CD4-positive, CD25-positive, alpha-beta regulatory T cell (primary cell): Measurements from ENCODE around the gene GRM5. TPM values are rescaled to one million over a fixed set of nuclear protein-coding genes. Genes with fewer than 3 reads are reported as not detected.
"Not testable (repeated sequence)": the region's sequence is repeated elsewhere in the genome, so short reads cannot be mapped to it uniquely, and the experiment has no call there.

Source experiments
- ATAC-seq, 2 donors: fragments of 150-1000 bp; cut with Tn5 transposase; one replicate each; pipeline ENCODE4 v1.10.0; 2021; ENCODE audit warnings: low read depth in 2 of 2, moderate number of reproducible peaks in 2 of 2, moderate library complexity in 1 of 2
- DNase-seq, 3 donors: peaks; one replicate each; pipeline versions ENCODE4 v3.0.0 to v3.0.0-alpha.2; 2012 to 2022; ENCODE audit warnings: mixed read lengths in 1 of 3
- H3K27ac ChIP-seq: one replicate; pipeline ENCODE4 v1.7.0; 2013; ENCODE audit warnings: mild to moderate bottlenecking, low read length; ENCODE audit not compliant: insufficient read depth, poor library complexity, severe bottlenecking
- H3K27me3 ChIP-seq: one replicate; pipeline ENCODE4 v1.7.0; 2013; ENCODE audit warnings: low read length; ENCODE audit not compliant: control insufficient read depth, insufficient read depth
- H3K36me3 ChIP-seq: one replicate; pipeline ENCODE4 v1.7.0; 2013; ENCODE audit warnings: mild to moderate bottlenecking, low read length, moderate library complexity; ENCODE audit not compliant: control insufficient read depth, insufficient read depth
- H3K4me1 ChIP-seq: 2 replicates; pipeline ENCODE4 v1.7.0; 2013; ENCODE audit warnings: mild to moderate bottlenecking, low read length; ENCODE audit not compliant: insufficient read depth, control insufficient read depth, poor library complexity, severe bottlenecking
- H3K4me3 ChIP-seq: one replicate; pipeline ENCODE4 v1.7.0; 2013; ENCODE audit warnings: low read depth, mild to moderate bottlenecking, low read length, moderate library complexity
- H3K9me3 ChIP-seq, 2 experiments: 1 replicate in 1 of 2; 2 replicates in 1 of 2; pipeline ENCODE4 v1.7.0; 2013; ENCODE audit warnings: low read length in 2 of 2, mild to moderate bottlenecking in 1 of 2, moderate library complexity in 1 of 2; ENCODE audit not compliant: control insufficient read depth in 2 of 2
- H3K27ac Mint-ChIP-seq, 3 donors: one replicate each; pipeline ENCODE4 v1.8.0; 2020 to 2022; ENCODE audit warnings: mild to moderate bottlenecking in 3 of 3, mixed read lengths in 3 of 3, moderate library complexity in 2 of 3
- H3K27me3 Mint-ChIP-seq: one replicate; pipeline ENCODE4 v1.8.0; 2022; ENCODE audit warnings: mild to moderate bottlenecking, mixed read lengths
- H3K36me3 Mint-ChIP-seq: one replicate; pipeline ENCODE4 v1.8.0; 2020; ENCODE audit warnings: mixed read lengths
- H3K4me1 Mint-ChIP-seq, 4 donors: one replicate each; pipeline ENCODE4 v1.8.0; 2020 to 2022; ENCODE audit warnings: mixed read lengths in 4 of 4, mild to moderate bottlenecking in 1 of 4
- H3K4me3 Mint-ChIP-seq, 4 donors: one replicate each; pipeline ENCODE4 v1.8.0; 2020 to 2022; ENCODE audit warnings: mild to moderate bottlenecking in 4 of 4, mixed read lengths in 4 of 4, moderate library complexity in 3 of 4
- H3K9me3 Mint-ChIP-seq, 7 donors: one replicate each; pipeline ENCODE4 v1.8.0; 2020 to 2022; ENCODE audit warnings: mixed read lengths in 7 of 7, mild to moderate bottlenecking in 3 of 7, moderate library complexity in 2 of 7
- polyA plus RNA-seq, 4 donors: library from polyadenylated mRNA; unstranded; fragments of 300-500 nt; fragmentation: Illumina TruSeq; gene quantifications; one replicate each; pipeline ENCODE4 v1.2.3, GENCODE V29; 2021
- total RNA-seq: library from RNA; stranded (reverse); gene quantifications from one replicate; pipeline ENCODE4 v1.2.3, GENCODE V29; 2022

The GRM5 gene
- total and polyA plus RNA-seq, 5 donors from 2014 or later: not detected

DNA sequence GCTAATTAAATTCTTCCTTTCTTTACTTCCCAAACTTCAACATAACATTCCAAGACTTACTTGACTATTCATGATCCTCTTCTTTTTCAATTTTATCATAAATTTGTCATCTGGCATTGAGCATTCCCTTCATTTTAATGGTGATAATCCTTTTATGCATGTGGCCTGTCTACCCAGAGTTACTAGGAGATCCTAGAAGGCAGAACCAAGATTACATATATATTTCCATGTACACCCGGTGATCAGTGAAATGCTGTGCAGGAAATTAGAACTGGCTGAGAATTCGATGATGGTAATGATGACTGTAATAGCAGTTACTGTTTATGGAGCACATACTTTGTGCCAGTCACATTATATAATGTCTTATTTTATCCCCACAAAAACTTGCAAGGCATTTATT, 104.2 kb downstream of the GRM5 start:
- not testable (repeated sequence) for ATAC-seq

GRCh38 chr11:88959857-88960256, 105.9 kb downstream of the GRM5 start:
- H3K4me3 ChIP-seq, H3K27ac ChIP-seq, H3K27me3 Mint-ChIP-seq, H3K9me3 Mint-ChIP-seq, H3K4me1 ChIP-seq, H3K9me3 ChIP-seq, H3K4me3 Mint-ChIP-seq, H3K4me1 Mint-ChIP-seq, ATAC-seq, H3K27me3 ChIP-seq, H3K36me3 Mint-ChIP-seq, DNase-seq, H3K27ac Mint-ChIP-seq, H3K36me3 ChIP-seq: not testable (repeated sequence)

More for the DNA sequence above, 104.2 kb downstream of the GRM5 start:
- H3K9me3 ChIP-seq, H3K4me1 ChIP-seq, H3K27me3 Mint-ChIP-seq, H3K4me3 ChIP-seq, H3K27me3 ChIP-seq, DNase-seq, H3K4me1 Mint-ChIP-seq, H3K36me3 ChIP-seq, H3K9me3 Mint-ChIP-seq, H3K4me3 Mint-ChIP-seq, H3K27ac Mint-ChIP-seq, H3K36me3 Mint-ChIP-seq, H3K27ac ChIP-seq: not testable (repeated sequence)

GRCh38 chr11:88950975-88951374, 114.8 kb downstream of the GRM5 start:
- Mint-ChIP-seq H3K9me3 (peaks cover 0 to 4% (median 0%) of the 10 kb centered on the region in 7 donors), H3K27ac (no peak overlapping the region), H3K27me3 (no peaks in the 10 kb centered on the region), H3K4me3 (no peak overlapping the region), H3K4me1 (no peaks in the 10 kb centered on the region), H3K36me3 (no peaks in the 10 kb centered on the region)
- Histone ChIP-seq H3K4me3 (no peak overlapping the region), H3K4me1 (no peaks in the 10 kb centered on the region), H3K9me3 (no peaks in the 10 kb centered on the region), H3K36me3 (no peaks in the 10 kb centered on the region), H3K27ac (no peak overlapping the region), H3K27me3 (no peaks in the 10 kb centered on the region)
- DNase-seq (no peak), ATAC-seq (no peak)

- not testable (repeated sequence) for H3K27ac ChIP-seq, H3K9me3 ChIP-seq, H3K36me3 ChIP-seq, H3K27me3 Mint-ChIP-seq, ATAC-seq, H3K27me3 ChIP-seq, H3K4me3 ChIP-seq, H3K27ac Mint-ChIP-seq, DNase-seq, H3K9me3 Mint-ChIP-seq, H3K4me3 Mint-ChIP-seq, H3K4me1 Mint-ChIP-seq, H3K36me3 Mint-ChIP-seq, H3K4me1 ChIP-seq
Measured at GRCh38 chr11:88948908-88949307, 116.9 kb downstream of the GRM5 start.

DNA sequence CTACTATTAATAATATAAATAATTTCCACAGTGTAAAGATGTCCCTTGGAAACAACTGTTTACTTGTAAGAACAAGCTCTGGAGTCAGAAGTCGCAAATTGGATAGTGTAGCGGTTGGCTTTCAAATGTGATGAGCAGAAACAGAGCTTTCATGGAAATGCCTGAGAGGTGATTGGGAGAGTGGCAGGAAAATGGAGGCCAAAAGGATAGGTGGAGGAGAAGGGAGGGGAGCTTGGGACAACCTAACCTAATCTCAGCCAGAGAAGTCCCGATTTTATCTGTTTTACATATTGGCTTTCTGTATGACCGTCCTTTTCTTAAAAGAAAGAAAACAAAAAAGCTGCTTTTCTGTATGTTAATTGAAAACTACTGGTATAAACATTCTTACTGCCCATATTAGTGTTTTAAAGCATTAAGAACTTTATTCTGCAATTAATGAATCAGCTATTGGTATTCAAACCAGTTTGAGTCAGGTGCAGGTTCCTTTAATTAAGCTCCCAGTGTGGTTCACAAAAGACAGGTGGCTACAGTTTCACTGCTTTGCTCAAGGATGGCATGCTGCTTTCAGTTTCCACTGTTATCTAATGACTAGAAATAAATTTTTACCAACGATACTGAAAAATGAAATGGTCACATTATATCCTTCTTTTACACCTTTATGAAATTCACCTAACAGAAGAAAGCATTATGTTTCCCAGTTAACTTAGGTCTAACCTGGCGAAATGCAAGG, 117.8 kb downstream of the GRM5 start:
- not testable (repeated sequence) for H3K27me3 Mint-ChIP-seq, H3K27me3 ChIP-seq, H3K27ac ChIP-seq, H3K4me3 ChIP-seq, H3K27ac Mint-ChIP-seq, H3K36me3 ChIP-seq, H3K9me3 Mint-ChIP-seq, H3K36me3 Mint-ChIP-seq, H3K9me3 ChIP-seq, H3K4me3 Mint-ChIP-seq, H3K4me1 ChIP-seq, ATAC-seq, DNase-seq, H3K4me1 Mint-ChIP-seq

DNA sequence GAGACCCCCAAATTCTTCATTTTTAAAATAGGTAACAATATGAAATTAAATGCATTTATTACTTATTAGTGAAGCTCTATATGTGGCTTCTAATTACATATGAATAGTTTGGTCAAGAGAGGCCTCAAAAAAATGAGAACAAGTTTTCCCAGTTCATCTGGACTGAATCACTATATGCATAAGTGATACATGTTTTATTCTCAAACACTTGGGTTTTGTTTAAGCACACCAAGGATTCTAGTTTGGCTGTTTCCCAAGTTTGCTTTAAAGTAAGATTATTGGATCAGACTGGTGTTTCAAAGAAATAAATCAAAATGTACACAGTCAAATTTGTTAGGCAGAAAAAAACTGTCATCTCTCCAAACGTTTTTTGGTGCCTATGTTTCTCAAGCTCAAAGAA, 136.1 kb downstream of the GRM5 start:
- H3K27ac Mint-ChIP-seq, H3K27me3 Mint-ChIP-seq, H3K4me3 Mint-ChIP-seq, ATAC-seq, H3K9me3 ChIP-seq, H3K4me3 ChIP-seq, H3K27me3 ChIP-seq, H3K36me3 ChIP-seq, H3K27ac ChIP-seq, DNase-seq, H3K4me1 ChIP-seq, H3K36me3 Mint-ChIP-seq, H3K9me3 Mint-ChIP-seq, H3K4me1 Mint-ChIP-seq: not testable (repeated sequence)

DNA sequence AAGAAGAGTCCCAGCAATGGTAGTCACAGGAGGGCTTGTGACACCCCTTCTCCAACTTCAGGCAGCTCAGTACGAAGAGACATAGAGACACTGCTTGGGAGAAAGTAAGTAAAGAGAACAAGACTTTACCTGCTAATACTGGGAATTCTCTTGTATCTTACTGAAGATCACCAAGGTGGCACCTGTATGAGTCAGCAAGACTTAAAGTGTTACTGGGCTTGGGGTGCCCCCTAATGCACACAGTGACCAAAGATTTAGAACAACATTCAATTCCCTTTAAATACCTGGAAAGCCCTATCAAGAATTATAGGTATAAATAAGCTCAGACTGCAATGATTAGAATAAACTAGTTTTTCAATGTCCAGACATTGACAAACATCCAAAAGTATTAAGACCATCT, 148.7 kb downstream of the GRM5 start:
- not testable (repeated sequence) for H3K27me3 Mint-ChIP-seq, H3K4me3 ChIP-seq, H3K36me3 Mint-ChIP-seq, H3K9me3 Mint-ChIP-seq, ATAC-seq, H3K27ac ChIP-seq, DNase-seq, H3K36me3 ChIP-seq, H3K4me1 Mint-ChIP-seq, H3K27ac Mint-ChIP-seq, H3K4me3 Mint-ChIP-seq, H3K4me1 ChIP-seq, H3K27me3 ChIP-seq, H3K9me3 ChIP-seq

DNA sequence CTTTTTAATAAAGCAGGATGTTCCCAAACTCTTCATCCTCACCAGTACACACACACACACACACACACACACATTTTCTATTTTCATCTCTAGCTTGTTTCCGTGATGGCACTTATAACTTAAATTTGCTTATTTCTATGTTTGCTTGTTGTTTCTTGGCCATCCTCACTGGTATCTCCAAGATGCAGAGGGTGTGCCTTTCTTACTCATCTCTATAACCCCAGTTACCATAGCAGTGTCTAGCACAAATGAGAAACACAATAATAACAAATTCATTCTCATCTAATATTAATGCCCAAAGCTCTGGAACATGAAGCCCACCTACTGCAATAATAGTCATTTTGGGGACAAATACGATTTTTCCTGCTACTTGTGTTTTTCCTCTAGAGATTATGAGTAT, 156.3 kb downstream of the GRM5 start:
- H3K36me3 ChIP-seq: no peaks in the 10 kb centered on the region
- Mint-ChIP-seq H3K27ac (no peak overlapping the region), H3K9me3 (peaks cover 0 to 2% (median 0%) of the 10 kb centered on the region in 7 donors), H3K27me3 (no peaks in the 10 kb centered on the region), H3K4me1 (no peaks in the 10 kb centered on the region), H3K4me3 (no peak overlapping the region), H3K36me3 (no peaks in the 10 kb centered on the region)
- H3K27ac ChIP-seq: no peak overlapping the region
- no peak for ATAC-seq
- DNase-seq: no peak
- no peaks in the 10 kb centered on the region for H3K27me3 ChIP-seq
- no peaks in the 10 kb centered on the region for H3K4me1 ChIP-seq
- H3K9me3 ChIP-seq: no peaks in the 10 kb centered on the region
- H3K4me3 ChIP-seq: no peak overlapping the region
